RPMI7951 (cell line): ENCODE results near the gene MARCKSL1. TPM values are rescaled to one million over a fixed set of nuclear protein-coding genes. Genes with fewer than 3 reads are reported as not detected.
A peak's percentile ranks its signal among the peaks of the same experiment; 100 is the strongest.
"Not testable (repeated sequence)": the region's sequence is repeated elsewhere in the genome, so short reads cannot be mapped to it uniquely, and the experiment has no call there.

Source experiments
- DNase-seq: peaks from one replicate; pipeline ENCODE4 v3.0.0-alpha.2; 2012; ENCODE audit warnings: low read depth
- total RNA-seq: library from RNA; depleted of rRNA; stranded (reverse); fragments of >200 nt; shearing (Covaris generic); gene quantifications from 2 replicates; pipeline ENCODE4 v1.2.3, GENCODE V29; 2014; rRNA removed

The MARCKSL1 gene, protein sequence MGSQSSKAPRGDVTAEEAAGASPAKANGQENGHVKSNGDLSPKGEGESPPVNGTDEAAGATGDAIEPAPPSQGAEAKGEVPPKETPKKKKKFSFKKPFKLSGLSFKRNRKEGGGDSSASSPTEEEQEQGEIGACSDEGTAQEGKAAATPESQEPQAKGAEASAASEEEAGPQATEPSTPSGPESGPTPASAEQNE
- 31.7 and 47.7 TPM in 2 replicates for total RNA-seq

DNA sequence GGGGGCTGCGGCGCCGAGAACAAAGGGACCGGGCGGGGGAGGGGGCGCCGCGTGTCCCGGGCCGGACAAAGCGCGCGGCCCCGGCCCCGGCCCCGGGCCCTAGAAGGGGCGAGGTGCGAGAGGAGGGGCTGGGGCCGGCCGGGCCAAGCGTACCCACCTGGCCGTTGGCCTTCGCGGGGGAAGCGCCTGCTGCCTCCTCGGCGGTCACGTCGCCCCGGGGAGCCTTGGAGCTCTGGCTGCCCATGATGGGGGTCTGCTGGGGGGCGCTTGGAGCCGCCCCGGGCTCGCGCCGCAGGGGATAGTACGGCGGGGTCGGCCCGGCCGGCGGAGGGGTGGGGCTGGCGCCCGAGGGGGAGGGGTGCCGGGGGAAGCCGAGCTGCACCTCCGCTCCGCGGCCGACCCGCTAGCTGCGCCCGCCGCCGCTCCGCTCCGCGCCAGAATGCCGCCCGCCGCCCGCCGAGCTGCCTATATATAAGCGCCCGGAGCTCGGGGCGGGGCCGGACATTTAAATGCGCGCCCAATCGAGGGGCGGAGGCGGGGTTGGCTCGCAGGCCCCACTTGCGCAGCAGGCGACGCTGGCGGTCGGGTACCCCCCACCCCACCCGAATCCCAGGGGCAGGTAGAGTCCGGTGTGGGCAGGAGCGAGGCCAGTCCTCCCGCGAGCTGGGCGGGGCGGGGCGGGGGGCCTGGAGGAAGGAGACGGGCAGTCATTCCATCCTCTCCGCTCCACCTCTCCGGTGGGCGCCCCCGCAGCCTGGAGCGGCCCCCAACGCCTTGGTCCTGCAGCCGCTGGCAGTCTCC, at the start of gene MARCKSL1:
TSS of gene MARCKSL1 (minus strand) at position 444 of the 801 bp plus-strand sequence. CDS start at position 244, 200 bp downstream.
- peak; percentile 66 for DNase-seq

- no peak for DNase-seq
These were observed 44.0 kb upstream of the MARCKSL1 start for GRCh38 chr1:32380057-32380456.

GRCh38 chr1:32377541-32378220, 41.6 kb upstream of the MARCKSL1 start:
- no peak for DNase-seq

GRCh38 chr1:32376199-32376598, 40.2 kb upstream of the MARCKSL1 start:
- DNase-seq, result no peak

DNA sequence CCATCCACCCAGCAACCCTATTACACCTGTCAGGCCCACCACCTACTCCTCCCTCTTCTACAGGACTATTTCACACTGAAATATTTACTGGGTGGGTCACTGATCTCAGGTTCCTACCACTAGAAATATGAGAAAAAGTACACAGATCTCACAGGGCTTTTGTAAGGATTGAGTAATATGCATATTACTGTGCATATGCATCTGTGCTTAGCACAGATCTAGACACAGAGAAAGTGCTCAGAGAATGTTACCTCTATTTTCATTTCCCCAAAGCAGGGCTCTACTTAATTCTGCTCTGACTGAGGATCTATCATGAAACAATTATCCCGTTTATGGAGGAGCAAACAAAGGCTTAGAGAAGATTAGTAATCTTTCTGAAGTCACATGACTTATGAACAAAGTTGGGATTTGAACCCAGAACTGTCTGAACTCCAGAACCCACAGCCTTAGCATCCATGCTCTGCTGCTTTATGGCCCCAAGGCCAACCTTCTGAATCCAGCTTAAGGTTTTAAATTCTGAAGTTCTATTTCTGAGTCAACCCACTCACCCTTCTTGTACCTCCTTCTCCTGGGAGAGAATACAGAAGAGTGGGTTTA, 38.1 kb upstream of the MARCKSL1 start:
- DNase-seq, result no peak

- no peak for DNase-seq
These were observed 36.2 kb upstream of the MARCKSL1 start for GRCh38 chr1:32372149-32372756.

- no peak for DNase-seq
These were observed 32.0 kb upstream of the MARCKSL1 start for GRCh38 chr1:32367912-32368635.

DNA sequence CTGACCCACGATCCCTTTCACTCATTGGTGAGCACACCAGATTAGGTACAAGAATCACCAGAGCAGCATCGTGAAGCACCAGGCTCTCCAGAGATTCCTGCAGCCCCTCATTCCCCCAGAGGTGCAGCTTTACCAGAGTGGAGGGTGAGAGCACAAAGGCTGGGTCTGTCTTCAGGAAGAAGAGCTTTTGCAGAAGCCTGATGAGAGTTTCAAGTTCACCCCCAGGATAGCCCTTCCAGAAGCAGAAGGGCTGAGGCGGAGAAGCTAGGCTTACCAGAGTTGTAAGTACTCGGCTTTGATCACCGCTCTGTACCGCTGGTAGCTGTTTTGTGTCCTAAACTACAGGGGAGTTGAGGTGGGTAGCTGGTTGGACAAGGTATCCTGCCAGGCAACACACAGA, 29.4 kb upstream of the MARCKSL1 start:
- DNase-seq, result no peak

GRCh38 chr1:32364836-32365235, 28.8 kb upstream of the MARCKSL1 start:
- no peak for DNase-seq

GRCh38 chr1:32363713-32364112, 27.7 kb upstream of the MARCKSL1 start:
- no peak for DNase-seq

DNA sequence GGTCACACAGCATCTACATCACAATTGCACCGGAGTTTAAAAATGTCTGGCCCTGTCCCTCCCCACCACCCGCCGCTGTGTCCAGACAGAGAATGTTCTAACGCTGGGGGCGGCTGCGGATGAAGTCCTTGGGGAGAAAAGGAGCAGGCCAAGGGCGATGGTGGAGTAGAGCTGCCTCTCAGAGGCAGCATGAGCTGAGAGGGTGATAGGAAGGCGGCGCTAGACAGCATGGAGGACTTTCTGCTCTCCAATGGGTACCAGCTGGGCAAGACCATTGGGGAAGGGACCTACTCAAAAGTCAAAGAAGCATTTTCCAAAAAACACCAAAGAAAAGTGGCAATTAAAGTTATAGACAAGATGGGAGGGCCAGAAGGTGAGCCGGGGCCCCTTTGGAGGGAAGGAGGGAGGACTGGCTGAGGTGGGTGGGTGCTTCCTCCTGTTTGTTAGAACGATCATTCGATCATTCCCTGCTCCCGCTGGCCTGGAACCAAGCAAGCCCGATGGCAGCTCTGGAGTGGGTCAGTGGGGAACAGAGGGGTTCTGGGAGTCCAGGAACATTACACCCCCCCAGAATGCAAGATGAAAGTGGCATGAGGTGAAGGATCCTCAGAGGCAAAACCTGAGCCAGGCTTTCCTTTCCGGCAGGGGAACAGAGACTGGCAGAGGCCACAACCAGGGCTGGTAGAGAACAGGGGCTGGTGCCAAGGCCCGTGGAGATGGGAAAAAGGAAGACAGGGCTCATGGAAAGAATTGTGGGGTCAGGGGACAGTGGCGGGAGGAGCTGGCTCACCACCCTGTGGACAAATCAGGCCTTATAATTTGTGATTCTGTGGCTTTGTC, 26.7 kb upstream of the MARCKSL1 start, which contains the start of the genes FAM229A and TSSK3:
TSS of gene FAM229A (minus strand) at position 12 of the 840 bp plus-strand sequence. CDS start 394 bp downstream, outside the sequence.
TSS of gene TSSK3 (plus strand) at position 66 of the 840 bp plus-strand sequence. CDS start at position 229, 163 bp downstream.
- DNase-seq, result no peak

DNA sequence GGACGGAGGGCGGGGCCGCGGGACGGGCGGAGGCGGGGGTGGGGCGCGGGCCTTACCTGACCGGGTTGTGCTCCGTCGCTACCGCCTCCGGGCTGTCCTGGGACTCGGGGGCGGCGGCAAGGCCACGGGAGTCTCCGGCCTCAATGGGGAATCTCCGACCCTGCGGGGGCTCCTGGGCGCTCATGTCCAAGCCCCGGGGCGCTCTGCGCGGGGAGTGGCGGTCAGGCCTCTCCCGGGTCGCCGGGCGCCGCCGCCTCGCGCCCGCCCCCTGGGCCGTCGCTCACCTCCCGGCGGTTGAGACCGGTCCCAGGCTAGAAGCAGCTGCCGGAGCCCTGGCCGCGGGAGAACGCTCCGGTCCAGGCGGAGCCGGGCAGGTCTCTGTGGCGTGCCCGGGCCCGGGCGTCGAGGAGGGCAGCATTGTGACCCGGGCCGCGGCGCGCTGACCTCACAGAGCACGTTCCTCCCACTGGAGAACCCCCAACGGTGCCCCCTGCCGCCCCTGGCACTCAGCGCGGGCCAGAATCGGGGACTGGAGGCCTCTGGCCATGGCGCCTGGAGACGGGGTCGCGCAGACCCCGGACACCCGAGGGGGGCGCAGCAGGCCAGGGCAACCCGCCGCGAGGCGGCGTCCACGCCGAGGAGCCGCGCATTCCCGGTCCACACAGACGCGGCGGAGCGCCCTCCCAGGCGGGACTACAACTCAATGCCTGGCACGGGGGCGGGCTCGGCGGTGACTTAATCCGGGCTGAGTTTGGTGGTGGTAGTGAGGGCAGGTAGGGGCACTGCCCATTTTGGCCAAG, 25.8 kb upstream of the MARCKSL1 start:
- peak; percentile 28 for DNase-seq

DNA sequence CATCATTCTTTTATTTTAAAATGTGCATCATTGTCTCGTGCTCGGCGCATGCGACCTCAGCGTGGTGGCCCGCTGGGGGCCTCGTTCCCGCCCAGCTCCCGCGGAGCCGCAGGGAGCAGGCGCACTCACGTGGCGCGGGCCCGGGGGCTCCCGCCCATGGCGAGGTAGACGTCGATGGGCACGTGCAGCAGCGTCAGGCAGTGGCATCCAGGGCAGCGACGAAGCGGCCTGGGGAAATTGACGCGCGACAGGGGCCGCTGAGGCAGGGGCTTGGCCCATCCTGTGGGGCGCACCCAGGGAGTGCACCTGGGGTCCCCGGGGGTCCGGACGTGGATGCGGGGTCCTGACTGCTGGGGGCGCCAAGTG, 25.3 kb upstream of the MARCKSL1 start:
- DNase-seq, result no peak

- DNase-seq, result no peak
These were observed 22.4 kb upstream of the MARCKSL1 start for GRCh38 chr1:32358435-32358834.

DNA sequence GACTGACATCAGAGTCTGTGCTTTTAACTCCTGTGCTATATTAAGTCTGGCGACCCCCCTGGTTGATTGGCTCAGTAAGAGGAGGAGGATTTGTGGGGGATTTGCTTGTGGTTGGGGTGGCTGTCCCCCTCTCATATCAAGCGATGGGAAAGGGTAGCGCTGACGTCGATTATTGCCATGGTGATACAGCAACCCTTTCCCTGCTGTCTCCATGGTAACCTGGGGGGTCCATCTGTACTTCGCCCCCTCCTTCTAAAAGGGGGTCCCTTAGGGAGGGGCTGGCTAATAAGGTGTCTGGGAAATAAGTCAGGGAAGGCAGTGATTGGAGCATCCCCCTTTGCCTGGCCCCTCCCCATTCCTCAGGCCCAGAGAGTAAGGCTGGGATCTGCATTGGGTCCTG, 21.6 kb upstream of the MARCKSL1 start:
- no peak for DNase-seq

GRCh38 chr1:32356478-32356877, 20.4 kb upstream of the MARCKSL1 start:
- DNase-seq, result no peak

GRCh38 chr1:32355778-32356177, 19.7 kb upstream of the MARCKSL1 start:
- DNase-seq, result not testable (repeated sequence)

- no peak for DNase-seq
These were observed 18.0 kb upstream of the MARCKSL1 start for GRCh38 chr1:32353886-32354570.

DNA sequence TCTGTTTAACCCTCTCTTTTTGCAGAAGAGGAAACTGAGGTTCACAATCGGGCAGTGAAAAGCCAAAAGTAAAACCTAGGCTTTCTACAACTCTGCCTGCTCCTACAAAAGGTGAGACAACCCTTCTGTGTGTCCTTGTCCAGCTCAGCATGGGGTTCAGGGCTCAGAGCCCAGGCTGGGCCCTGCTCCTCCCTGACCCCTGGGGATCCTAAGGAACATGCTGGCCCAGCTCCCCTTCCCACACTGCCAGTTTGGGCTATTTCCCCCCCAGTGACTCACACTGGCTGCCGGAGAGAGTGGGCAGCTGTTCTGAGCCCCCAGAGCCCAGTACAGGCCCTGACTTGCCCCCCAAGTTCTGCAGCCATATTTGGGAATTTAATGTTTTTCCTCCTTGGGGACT, 17.4 kb upstream of the MARCKSL1 start:
- DNase-seq, result no peak
